Measurements from ENCODE around the gene PTPRA.

Gene PTPRA

DNA sequence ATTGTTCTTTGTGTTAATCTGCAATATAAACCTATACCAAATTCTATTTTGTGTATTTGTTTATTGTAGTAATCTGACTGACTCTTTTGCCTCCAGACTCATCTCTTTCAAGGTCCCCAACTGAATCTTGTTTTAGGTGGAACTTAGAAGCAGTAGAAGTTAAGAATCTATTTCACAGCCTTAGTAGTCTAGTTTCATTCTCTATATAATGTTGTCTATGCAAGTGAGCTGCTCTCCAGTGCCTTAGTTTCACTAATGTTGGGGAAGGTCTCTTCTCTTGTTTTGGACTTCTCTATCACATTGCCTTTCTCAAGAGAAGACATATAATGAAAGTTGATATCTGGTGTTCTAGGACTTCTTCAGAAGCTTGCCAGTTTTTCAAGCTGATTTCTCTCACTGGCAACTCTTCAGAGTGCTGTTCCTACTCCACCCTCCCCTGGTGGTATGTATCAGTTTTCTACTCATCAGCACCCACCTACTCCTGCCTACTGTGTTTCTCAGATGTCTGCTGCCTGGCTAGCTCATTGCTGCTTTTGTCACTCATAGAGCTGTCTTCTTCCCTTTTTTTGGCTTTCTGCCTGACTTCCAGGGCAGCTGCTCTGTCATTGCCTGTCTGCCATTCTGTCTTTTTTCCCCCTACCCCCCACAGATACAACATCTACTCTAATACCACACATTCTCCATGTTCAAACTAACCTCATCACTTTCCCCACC, 82.1 kb downstream of the PTPRA start:
- no peak for DNase-seq (ENCODE audit: low read depth)
- H3K4me3 ChIP-seq (ENCODE audit: low read depth, low read length): no peak overlapping the region
- TF ChIP-seq, protein P1, sequence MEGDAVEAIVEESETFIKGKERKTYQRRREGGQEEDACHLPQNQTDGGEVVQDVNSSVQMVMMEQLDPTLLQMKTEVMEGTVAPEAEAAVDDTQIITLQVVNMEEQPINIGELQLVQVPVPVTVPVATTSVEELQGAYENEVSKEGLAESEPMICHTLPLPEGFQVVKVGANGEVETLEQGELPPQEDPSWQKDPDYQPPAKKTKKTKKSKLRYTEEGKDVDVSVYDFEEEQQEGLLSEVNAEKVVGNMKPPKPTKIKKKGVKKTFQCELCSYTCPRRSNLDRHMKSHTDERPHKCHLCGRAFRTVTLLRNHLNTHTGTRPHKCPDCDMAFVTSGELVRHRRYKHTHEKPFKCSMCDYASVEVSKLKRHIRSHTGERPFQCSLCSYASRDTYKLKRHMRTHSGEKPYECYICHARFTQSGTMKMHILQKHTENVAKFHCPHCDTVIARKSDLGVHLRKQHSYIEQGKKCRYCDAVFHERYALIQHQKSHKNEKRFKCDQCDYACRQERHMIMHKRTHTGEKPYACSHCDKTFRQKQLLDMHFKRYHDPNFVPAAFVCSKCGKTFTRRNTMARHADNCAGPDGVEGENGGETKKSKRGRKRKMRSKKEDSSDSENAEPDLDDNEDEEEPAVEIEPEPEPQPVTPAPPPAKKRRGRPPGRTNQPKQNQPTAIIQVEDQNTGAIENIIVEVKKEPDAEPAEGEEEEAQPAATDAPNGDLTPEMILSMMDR (IDR thresholded peaks at IDR 0.05; ENCODE audit: control insufficient read depth, extremely low read depth, insufficient read depth): no peak

DNA sequence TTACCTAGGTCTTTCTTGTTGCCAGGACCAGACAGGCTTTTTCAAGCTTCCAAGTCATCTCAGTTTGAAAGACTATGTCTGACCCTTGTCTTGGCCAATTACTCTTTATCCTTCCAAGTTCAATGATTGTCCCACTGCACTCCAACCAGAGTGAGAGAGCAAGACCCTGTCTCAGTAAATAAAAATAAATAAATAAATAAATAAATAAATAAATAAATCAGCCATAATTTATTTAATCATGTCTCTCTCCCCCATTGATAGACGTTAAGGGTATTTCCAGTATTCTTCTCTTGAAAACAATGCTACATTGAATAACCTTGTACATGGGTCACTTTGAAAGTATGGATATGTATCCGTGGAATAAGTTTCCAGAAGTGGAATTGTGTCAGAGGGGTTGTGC, 83.2 kb downstream of the PTPRA start:
- TF ChIP-seq, protein P1 (IDR thresholded peaks at IDR 0.05; ENCODE audit: control insufficient read depth, extremely low read depth, insufficient read depth): no peak
- no peak overlapping the region for H3K4me3 ChIP-seq (ENCODE audit: low read depth, low read length)
- no peak for DNase-seq (ENCODE audit: low read depth)

DNA sequence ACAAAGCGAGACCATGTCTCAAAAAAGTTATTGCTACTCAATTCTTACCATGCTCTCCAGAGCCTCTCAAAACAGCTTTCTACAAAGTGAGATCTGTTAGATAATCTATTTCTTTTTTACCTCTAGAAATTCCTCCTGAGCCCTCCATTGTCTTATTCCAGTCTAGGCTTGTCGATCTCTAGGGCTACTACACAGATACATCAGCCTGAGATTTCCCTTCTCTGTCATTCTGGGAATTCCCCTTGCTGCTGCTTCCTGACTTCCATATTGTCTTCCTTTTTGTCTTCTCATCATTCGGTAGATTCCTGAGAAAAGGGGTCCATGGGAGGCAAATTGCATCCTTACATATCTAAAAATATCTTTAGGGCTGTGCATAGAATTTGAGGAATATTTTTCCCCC, 94.6 kb downstream of the PTPRA start:
- TF ChIP-seq, protein P1 (IDR thresholded peaks at IDR 0.05; ENCODE audit: control insufficient read depth, extremely low read depth, insufficient read depth): no peak
- H3K4me3 ChIP-seq (ENCODE audit: low read depth, low read length): no peak overlapping the region
- no peak for DNase-seq (ENCODE audit: low read depth)

DNA sequence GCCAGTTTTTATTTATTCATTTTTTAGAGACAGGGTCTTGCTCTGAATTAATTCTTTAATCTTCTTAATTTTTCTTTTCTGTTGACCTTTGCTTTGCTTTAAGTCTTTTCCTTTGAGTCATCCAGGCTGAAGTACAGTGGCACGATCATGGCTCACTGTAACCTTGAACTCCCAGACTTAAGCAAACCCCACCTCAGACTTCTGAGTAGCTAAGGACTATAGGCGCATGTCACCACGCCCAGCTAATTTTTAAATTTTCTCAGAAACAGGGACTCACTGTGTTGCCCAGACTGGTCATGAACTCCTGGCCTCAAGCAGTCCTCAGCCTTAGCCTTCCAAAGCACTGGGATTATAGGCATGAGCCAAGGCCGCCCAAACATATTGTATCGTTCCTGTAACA, 98.8 kb downstream of the PTPRA start:
- DNase-seq (ENCODE audit: low read depth): no peak
- TF ChIP-seq, protein P1 (IDR thresholded peaks at IDR 0.05; ENCODE audit: control insufficient read depth, extremely low read depth, insufficient read depth): no peak

DNA sequence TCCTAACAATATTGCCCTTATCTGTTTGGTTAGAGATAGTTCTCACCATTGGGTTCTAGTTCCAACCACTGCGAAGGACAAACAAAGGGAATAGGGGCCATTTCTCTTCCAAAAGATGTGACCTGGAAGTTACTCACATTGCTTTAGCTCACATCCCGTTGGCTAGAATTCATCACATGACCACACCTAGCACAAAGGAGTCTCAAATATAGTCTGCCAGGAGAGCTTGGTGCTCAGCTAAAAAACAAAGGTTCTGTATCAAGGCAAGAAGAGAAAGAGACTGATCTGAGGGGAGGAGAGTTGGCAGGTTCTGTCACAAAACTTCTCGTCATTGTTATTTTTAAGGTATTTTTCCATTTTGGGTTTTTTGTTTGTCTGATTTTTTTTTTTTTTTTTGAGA, 100.3 kb downstream of the PTPRA start:
- no peak for DNase-seq (ENCODE audit: low read depth)
- TF ChIP-seq, protein P1 (IDR thresholded peaks at IDR 0.05; ENCODE audit: control insufficient read depth, extremely low read depth, insufficient read depth): no peak
- H3K4me3 ChIP-seq (ENCODE audit: low read depth, low read length): no peak overlapping the region

More for the DNA sequence above, 98.8 kb downstream of the PTPRA start:
- no peak overlapping the region for H3K4me3 ChIP-seq (ENCODE audit: low read depth, low read length)

DNA sequence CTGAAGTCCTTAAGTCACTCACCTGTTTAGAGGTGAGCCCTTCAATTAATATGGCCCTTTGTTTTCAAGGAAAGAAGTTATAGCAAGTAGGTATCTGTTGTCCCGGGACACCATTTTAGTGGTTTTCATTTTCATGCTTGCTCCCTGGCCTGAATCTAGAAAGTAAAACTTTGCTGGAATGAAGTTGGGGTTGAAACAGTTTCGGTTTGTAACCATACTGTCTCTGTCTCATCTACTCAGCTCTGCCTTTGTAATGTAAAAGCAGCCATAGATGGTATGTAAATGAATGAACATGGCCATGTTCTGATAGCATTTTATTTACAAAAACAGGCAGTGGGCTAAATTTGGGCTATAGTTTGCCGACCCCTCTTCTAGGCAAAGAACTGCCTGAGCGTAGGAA, 105.2 kb downstream of the PTPRA start:
- no peak overlapping the region for H3K4me3 ChIP-seq (ENCODE audit: low read depth, low read length)
- TF ChIP-seq, protein P1 (IDR thresholded peaks at IDR 0.05; ENCODE audit: control insufficient read depth, extremely low read depth, insufficient read depth): no peak
- no peak for DNase-seq (ENCODE audit: low read depth)

DNA sequence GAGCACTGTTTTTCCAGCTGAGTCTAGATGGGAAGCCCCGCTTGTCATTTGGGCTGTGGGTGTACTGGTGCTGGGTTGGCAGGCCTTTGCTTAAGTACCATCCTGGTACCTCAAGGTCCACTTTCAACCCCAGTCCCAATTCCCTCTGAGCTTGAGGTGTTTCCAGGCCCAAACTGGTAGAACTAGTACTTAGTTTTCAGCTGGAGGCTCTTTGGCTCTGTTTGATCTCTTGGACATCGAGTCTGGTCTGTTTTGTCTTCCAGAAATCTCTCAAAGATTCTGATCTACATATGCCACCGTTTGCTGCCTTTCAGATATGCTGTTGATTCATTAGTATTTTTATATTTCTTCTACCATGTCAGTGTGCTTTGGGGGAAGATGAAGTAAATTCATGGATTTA, 108.4 kb downstream of the PTPRA start:
- H3K4me3 ChIP-seq (ENCODE audit: low read depth, low read length): no peak overlapping the region
- DNase-seq (ENCODE audit: low read depth): peak; percentile 56
- TF ChIP-seq, protein P1 (IDR thresholded peaks at IDR 0.05; ENCODE audit: control insufficient read depth, extremely low read depth, insufficient read depth): no peak
